B cell (primary cell): ENCODE results near the gene DQX1. TPM values are rescaled to one million over a fixed set of nuclear protein-coding genes. Genes with fewer than 3 reads are reported as not detected.

Experiments
- ATAC-seq: fragments of 200-7000 bp; cut with Tn5 transposase; one replicate; pipeline ENCODE4 v1.10.0; 2021; ENCODE audit warnings: low read depth, mild to moderate bottlenecking, moderate number of reproducible peaks, moderate library complexity
- CTCF ChIA-PET: fragments of 350-600 bp; sonication (Branson Sonifier 250); formaldehyde crosslinking; loops from one replicate; lab custom pipeline; 2021; ENCODE audit warnings: antibody characterized with exemption, inconsistent platforms; lab: Charles Lee
- POLR2A ChIA-PET: fragments of 350-600 bp; sonication (Branson Sonifier 250); formaldehyde crosslinking; loops from one replicate; lab custom pipeline; 2021; ENCODE audit warnings: antibody characterized with exemption; lab: Charles Lee
- DNase-seq: peaks from one replicate; pipeline ENCODE4 v3.0.0; 2013
- H2AFZ ChIP-seq: 2 replicates; pipeline ENCODE4 v1.6.1; 2012; ENCODE audit warnings: mild to moderate bottlenecking, low read depth, low read length; ENCODE audit not compliant: insufficient read depth, poor library complexity, severe bottlenecking
- H3K27ac ChIP-seq, 2 donors: 1 replicate in 1 of 2; 2 replicates in 1 of 2; pipeline ENCODE4 v1.5.1; 2012 to 2013; ENCODE audit warnings: low read length in 2 of 2, mild to moderate bottlenecking in 2 of 2, moderate library complexity in 1 of 2
- H3K27me3 ChIP-seq, 4 experiments: fragments of 200-600 bp in 1 of 4; sonication (generic) in 1 of 4; replicated peaks in 1 of 4; 1 replicate in 2 of 4; 2 replicates in 2 of 4; pipeline versions ENCODE4 v1.6.1 to v1.7.0; 2013 to 2016; ENCODE audit warnings: low read length in 3 of 4, mild to moderate bottlenecking in 2 of 4, mixed read lengths in 1 of 4, moderate library complexity in 1 of 4; ENCODE audit not compliant: insufficient read depth in 4 of 4, control insufficient read depth in 3 of 4; ENCODE audit errors: control extremely low read depth in 1 of 4
- H3K36me3 ChIP-seq, 2 experiments: replicated peaks in 1 of 2; 1 replicate in 1 of 2; 2 replicates in 1 of 2; pipeline versions ENCODE4 v1.6.1 to v1.7.1; 2013; ENCODE audit warnings: low read length in 1 of 2; ENCODE audit not compliant: insufficient read depth in 2 of 2, control insufficient read depth in 1 of 2; ENCODE audit errors: control extremely low read depth in 1 of 2, extremely low read depth in 1 of 2
- H3K4me1 ChIP-seq, 2 donors: fragments of 200-600 bp in 1 of 2; sonication (generic) in 1 of 2; 1 replicate in 1 of 2; 2 replicates in 1 of 2; pipeline versions ENCODE4 v1.5.1 to v1.6.1; 2013 to 2017; ENCODE audit warnings: low read length in 2 of 2; ENCODE audit not compliant: control insufficient read depth in 2 of 2, insufficient read depth in 2 of 2
- H3K4me2 ChIP-seq: replicated peaks from 2 replicates; pipeline ENCODE3; 2012; ENCODE audit warnings: mild to moderate bottlenecking, low read depth, low read length; ENCODE audit not compliant: poor library complexity, severe bottlenecking
- H3K4me3 ChIP-seq, 5 experiments: fragments of 200-600 bp in 1 of 5; sonication (generic) in 1 of 5; 1 replicate in 3 of 5; 2 replicates in 2 of 5; pipeline versions ENCODE4 v1.5.1 to v1.7.0; 2011 to 2016; ENCODE audit warnings: low read length in 4 of 5, mild to moderate bottlenecking in 4 of 5, low read depth in 2 of 5, control low read depth in 1 of 5, moderate library complexity in 1 of 5; ENCODE audit not compliant: insufficient read depth in 1 of 5; ENCODE audit errors: control extremely low read depth in 1 of 5, extremely low read depth in 1 of 5
- H3K79me2 ChIP-seq: fragments of 200-600 bp; sonication (generic); one replicate; pipeline ENCODE4 v1.6.0; 2016; ENCODE audit warnings: low read length; ENCODE audit not compliant: control insufficient read depth, insufficient read depth
- H3K9ac ChIP-seq: fragments of 200-600 bp; sonication (generic); 2 replicates; pipeline ENCODE4 v1.6.1; 2017; ENCODE audit warnings: mild to moderate bottlenecking, low read length, moderate library complexity
- H3K9me3 ChIP-seq, 3 donors: one replicate each; pipeline versions ENCODE4 v1.6.1 to v1.7.1; 2013; ENCODE audit warnings: low read length in 2 of 3; ENCODE audit not compliant: control insufficient read depth in 2 of 3, insufficient read depth in 1 of 3; ENCODE audit errors: control extremely low read depth in 1 of 3
- H4K20me1 ChIP-seq: 2 replicates; pipeline ENCODE4 v1.6.0; 2012; ENCODE audit warnings: mild to moderate bottlenecking, low read length; ENCODE audit not compliant: insufficient read depth, control insufficient read depth, poor library complexity, severe bottlenecking
- H3K27ac Mint-ChIP-seq: one replicate; pipeline ENCODE4 v1.8.0; 2021; ENCODE audit warnings: mixed read lengths
- H3K27me3 Mint-ChIP-seq: one replicate; pipeline ENCODE4 v1.8.0; 2021; ENCODE audit warnings: mixed read lengths
- H3K4me1 Mint-ChIP-seq: one replicate; pipeline ENCODE4 v1.8.0; 2021; ENCODE audit warnings: mixed read lengths
- H3K4me3 Mint-ChIP-seq: one replicate; pipeline ENCODE4 v1.8.0; 2021; ENCODE audit warnings: mixed read lengths
- H3K9me3 Mint-ChIP-seq: one replicate; pipeline ENCODE4 v1.8.0; 2022; ENCODE audit warnings: mixed read lengths; ENCODE audit not compliant: insufficient read depth
- CTCF ChIP-seq: fragments of 200-600 bp; IDR thresholded peaks from one replicate; pipeline ENCODE4 v1.8.0; 2022; ENCODE audit warnings: antibody characterized with exemption, mild to moderate bottlenecking
- EZH2 ChIP-seq: IDR thresholded peaks from 2 replicates; pipeline ENCODE4 v1.6.1; 2012; ENCODE audit warnings: borderline replicate concordance, low read depth, mild to moderate bottlenecking, moderate library complexity, low read length; ENCODE audit not compliant: insufficient read depth, poor library complexity, severe bottlenecking
- WGBS: methylation state at CpG from one replicate; pipeline ENCODE4 v1.1.5; 2013; ENCODE audit warnings: missing lambda C conversion rate; ENCODE audit not compliant: insufficient coverage; 5-methylcytosine and 5-hydroxymethylcytosine counted together
- intact Hi-C: fragments of 100-400 bp; cut with micrococcal nuclease; formaldehyde crosslinking; loops from one replicate; pipeline ENCODE4 v1.10.0; 2022
- polyA plus RNA-seq: library from polyadenylated mRNA; depleted of rRNA; stranded (reverse); fragments of >200 nt; gene quantifications from 2 replicates; pipeline ENCODE4 v1.2.3, GENCODE V29; 2012
- total RNA-seq, 2 donors: library from RNA; stranded (reverse); fragments of 120-200 nt in 1 of 2; gene quantifications; 1 replicate in 1 of 2; 2 replicates in 1 of 2; pipeline versions ENCODE4 v1.2.3 to v1.2.4, GENCODE V29; 2013 to 2022

Gene DQX1
- total and polyA plus RNA-seq, 2 donors (not counting 1 experiment from before 2014, with no cell fraction given), result 0.46 to 0.57 TPM

GRCh38 chr2:74501335-74502071, 24.5 kb downstream of the DQX1 start:
- peaks cover 67% of the 10 kb centered on the region for H3K4me1 Mint-ChIP-seq
- no peak overlapping the region for H3K27ac ChIP-seq

More at GRCh38 chr2:74501335-74502071, 24.5 kb downstream of the DQX1 start:
- Histone ChIP-seq H3K4me3 (no peak overlapping the region), H3K4me2 (no peak overlapping the region), H3K36me3 (peaks cover 0 to 10% of the 10 kb centered on the region in 2 experiments), H4K20me1 (no peaks in the 10 kb centered on the region), H3K9ac (no peak overlapping the region), H3K27me3 (peaks cover 0 to 89% (median 38%) of the 10 kb centered on the region in 4 experiments), H3K9me3 (peaks cover 0 to 31% (median 0%) of the 10 kb centered on the region in 3 donors), H3K4me1 (peaks cover 55 to 56% of the 10 kb centered on the region in 2 donors), H3K79me2 (peaks cover 2% of the 10 kb centered on the region), H2AFZ (no peak overlapping the region)
- no peak overlapping the region for H3K27ac Mint-ChIP-seq
- CTCF ChIA-PET, result interaction anchor here (0.8 to 3.0 kb wide), 7 partner anchors 8 to 87 kb away, joined by 3 to 16 read pairs (median 4); partner anchors contain the start of genes CCDC142 and TTC31
- ATAC-seq (no peak), DNase-seq (no peak)
- H3K4me3 Mint-ChIP-seq, result peak overlapping the region; percentile 86
- POLR2A ChIA-PET, result interaction anchor here (1.5 kb wide), 1 partner anchor 19 kb away, joined by 8 read pairs; the partner anchor contains the start of genes CCDC142 and TTC31
- H3K27me3 Mint-ChIP-seq, result peaks cover 65% of the 10 kb centered on the region
- TF ChIP-seq EZH2 (no peak), CTCF (no peak)
- intact Hi-C loops, result no loop called here
- WGBS, result 80% methylated on average over 17 of the region's 18 CpGs
- no peaks in the 10 kb centered on the region for H3K9me3 Mint-ChIP-seq
